Cardiac septum (tissue), 1 donor: ENCODE results near the gene FBXL7. TPM values are rescaled to one million over a fixed set of nuclear protein-coding genes. Genes with fewer than 3 reads are reported as not detected.

Source experiments
- DNase-seq: peaks from one replicate; pipeline ENCODE4 v3.0.0-alpha.2; 2020; ENCODE audit warnings: low spot score
- intact Hi-C: fragments of 100-400 bp; cut with DNase I; formaldehyde crosslinking; loops from one replicate; pipeline ENCODE4 v1.14.0; 2022
- total RNA-seq: library from RNA; stranded (reverse); fragmentation: NEBNext Ultra II Directional; extraction: Animal tissue kit (Norgen Biotek cat#: 25700); gene quantifications from one replicate; pipeline ENCODE4 v1.2.1, GENCODE V29; 2021
- donor health status: DM: no; HTN: no; CAD: no.

FBXL7 gene
- total RNA-seq, 1 donor from 2014 or later = 26.2 TPM

- no peak for DNase-seq
- intact Hi-C loops = no loop called here
These were observed 285.6 kb downstream of the FBXL7 start for GRCh38 chr5:15785531-15785981.

GRCh38 chr5:15786326-15786725 lies 286.3 kb downstream of the FBXL7 start:
- intact Hi-C loops = no loop called here
- no peak for DNase-seq

- DNase-seq = no peak
- intact Hi-C loops = no loop called here
These were observed 286.9 kb downstream of the FBXL7 start for GRCh38 chr5:15786884-15787283.

- intact Hi-C loops = no loop called here
These were observed 287.7 kb downstream of the FBXL7 start for GRCh38 chr5:15787681-15788080.

GRCh38 chr5:15789642-15790041 lies 289.7 kb downstream of the FBXL7 start:
- no peak for DNase-seq
- intact Hi-C loops = loop anchor here (5.0 kb wide), 1 partner anchor 287 kb away; the partner anchor contains the start of gene FBXL7

More at GRCh38 chr5:15787681-15788080, 287.7 kb downstream of the FBXL7 start:
- no peak for DNase-seq

- intact Hi-C loops = loop anchor here (5.0 kb wide), 1 partner anchor 288 kb away; the partner anchor contains the start of gene FBXL7
These were observed 290.6 kb downstream of the FBXL7 start for GRCh38 chr5:15790446-15791018.

DNA sequence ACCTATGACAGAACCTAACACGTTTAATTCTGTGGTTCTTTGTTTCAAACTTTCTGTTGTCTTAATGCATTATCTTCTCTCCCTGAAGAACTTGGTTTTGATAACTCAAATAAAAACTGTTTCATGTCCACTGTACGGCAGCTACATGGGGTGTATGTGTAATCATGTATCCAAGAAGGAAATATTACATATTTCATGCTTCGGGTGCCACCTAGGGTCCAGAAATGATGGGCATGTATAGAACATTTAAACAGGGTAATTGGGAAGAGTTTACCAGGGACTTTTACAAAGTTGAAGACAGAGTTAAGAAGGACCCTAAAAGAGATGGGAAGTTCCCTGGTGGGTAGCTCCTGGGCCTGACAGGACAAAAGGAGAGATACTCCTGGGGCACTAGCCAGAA lies 291.3 kb downstream of the FBXL7 start:
- no peak for DNase-seq
- intact Hi-C loops = loop anchor here (5.0 kb wide), 1 partner anchor 289 kb away; the partner anchor contains the start of gene FBXL7

More at GRCh38 chr5:15790446-15791018, 290.6 kb downstream of the FBXL7 start:
- no peak for DNase-seq

GRCh38 chr5:15791859-15792258 lies 291.9 kb downstream of the FBXL7 start:
- intact Hi-C loops = loop anchor here (5.0 kb wide), 1 partner anchor 290 kb away; the partner anchor contains the start of gene FBXL7
- DNase-seq = no peak

- DNase-seq = no peak
- intact Hi-C loops = loop anchor here (5.0 kb wide), 1 partner anchor 292 kb away; the partner anchor contains the start of gene FBXL7
These were observed 294.3 kb downstream of the FBXL7 start for GRCh38 chr5:15794052-15794985.

GRCh38 chr5:15796096-15796495 lies 296.1 kb downstream of the FBXL7 start:
- intact Hi-C loops = no loop called here
- DNase-seq = no peak

- no peak for DNase-seq
- intact Hi-C loops = no loop called here
These were observed 296.6 kb downstream of the FBXL7 start for GRCh38 chr5:15796557-15796956.

DNA sequence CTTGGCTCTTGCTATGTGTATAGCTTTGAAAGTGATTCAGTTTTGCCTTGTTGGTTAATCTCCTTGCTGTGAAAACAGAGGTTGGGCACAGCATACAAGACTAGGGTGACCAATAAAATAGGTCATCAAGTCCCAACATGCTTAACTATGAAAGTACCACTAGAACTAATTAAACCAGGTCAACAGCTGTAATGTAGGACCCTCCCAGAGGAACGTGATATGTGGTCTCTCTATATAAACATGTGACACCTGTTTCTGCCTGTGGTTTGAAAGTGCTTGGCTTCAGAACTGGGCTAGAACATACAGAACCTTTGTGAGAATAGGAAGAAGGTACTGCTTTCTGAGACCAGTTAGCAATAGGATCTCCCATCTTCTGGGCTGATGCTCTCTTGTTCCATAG lies 297.1 kb downstream of the FBXL7 start:
- intact Hi-C loops = no loop called here
- DNase-seq = no peak

- intact Hi-C loops = no loop called here
- no peak for DNase-seq
These were observed 298.0 kb downstream of the FBXL7 start for GRCh38 chr5:15798006-15798405.

DNA sequence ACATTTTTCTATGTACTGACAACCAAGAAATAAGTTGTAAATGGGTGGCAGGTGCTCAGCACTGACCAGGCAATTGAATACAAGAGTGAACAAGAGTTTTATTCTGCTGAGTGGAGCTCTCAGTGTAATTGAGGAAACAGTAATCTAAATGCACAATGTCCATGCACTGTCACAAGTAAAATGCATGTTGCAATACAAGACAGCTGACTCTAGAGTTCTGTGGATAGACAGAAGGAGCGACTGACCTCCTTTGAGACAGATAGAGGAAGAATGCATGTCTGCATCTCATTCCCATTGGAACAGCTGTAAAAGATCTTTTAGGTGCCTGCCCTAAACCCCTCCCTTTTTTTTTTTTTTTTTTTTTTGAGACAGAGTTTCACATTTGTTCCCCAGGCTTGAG lies 299.0 kb downstream of the FBXL7 start:
- intact Hi-C loops = no loop called here
- DNase-seq = no peak

GRCh38 chr5:15799612-15800011 lies 299.6 kb downstream of the FBXL7 start:
- DNase-seq = no peak
- intact Hi-C loops = no loop called here

DNA sequence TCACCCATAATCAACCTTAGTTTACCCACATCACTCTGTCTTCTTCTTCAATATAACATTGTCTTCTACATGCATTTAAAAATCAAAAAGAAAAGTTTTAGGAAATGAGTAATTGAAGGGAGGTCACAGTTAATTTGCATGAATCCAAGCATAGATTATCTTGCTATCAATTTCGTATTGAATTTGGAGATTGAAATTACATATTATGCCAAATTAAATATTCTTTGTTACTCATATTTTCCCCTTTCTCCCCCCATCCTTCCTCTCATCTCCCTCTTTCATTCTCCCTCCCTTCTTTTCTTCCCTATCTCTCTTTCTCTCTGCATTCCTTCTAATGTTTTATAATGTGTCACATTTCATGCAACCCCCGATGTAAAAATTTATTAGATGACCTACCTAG lies 303.3 kb downstream of the FBXL7 start:
- DNase-seq = no peak
- intact Hi-C loops = no loop called here

- DNase-seq = no peak
- intact Hi-C loops = loop anchor here (5.0 kb wide), 2 partner anchors 229 to 304 kb away; partner anchors contain the start of gene FBXL7
These were observed 306.6 kb downstream of the FBXL7 start for GRCh38 chr5:15806613-15807012.

- DNase-seq = no peak
- intact Hi-C loops = loop anchor here (5.0 kb wide), 2 partner anchors 230 to 305 kb away; partner anchors contain the start of gene FBXL7
These were observed 307.3 kb downstream of the FBXL7 start for GRCh38 chr5:15807248-15807647.

DNA sequence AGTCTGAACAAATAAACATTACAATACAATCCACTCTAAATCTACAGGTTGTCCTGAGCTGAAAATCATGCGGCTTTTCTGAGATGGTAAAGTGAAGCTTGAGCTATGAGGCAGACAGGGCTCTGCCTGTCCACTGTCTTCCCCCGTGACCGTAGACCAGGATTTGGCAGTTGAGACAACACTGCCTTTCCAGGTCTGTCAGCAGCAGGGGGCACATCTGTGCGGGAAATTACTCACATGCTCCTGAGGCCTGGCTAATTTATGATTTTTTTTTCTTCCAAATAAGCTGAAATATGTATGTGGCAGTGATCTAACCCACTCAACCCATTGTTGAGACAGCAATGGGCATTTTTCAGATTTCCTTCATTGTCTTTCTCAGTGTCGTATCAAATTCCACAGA lies 307.9 kb downstream of the FBXL7 start:
- peak; percentile 82 for DNase-seq
- intact Hi-C loops = loop anchor here (5.0 kb wide), 2 partner anchors 231 to 306 kb away; partner anchors contain the start of gene FBXL7

DNA sequence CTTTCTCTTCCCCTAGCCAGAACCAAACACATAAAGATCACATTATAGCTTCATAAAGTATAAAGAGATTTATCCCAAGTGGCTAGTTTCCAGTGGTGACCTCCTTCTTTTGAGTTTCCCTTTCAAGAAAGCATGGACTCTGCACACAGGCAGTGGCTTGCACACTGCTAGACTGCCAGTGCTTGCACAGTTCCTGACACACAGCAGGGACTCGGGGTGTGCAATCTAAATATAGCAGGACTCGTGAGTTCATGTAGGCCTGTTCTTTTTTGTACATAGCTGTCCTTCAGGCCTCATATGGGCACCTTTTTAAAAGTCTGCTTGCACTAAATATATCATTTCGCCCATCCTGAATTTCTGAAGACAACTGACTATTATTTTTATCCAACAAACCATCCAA lies 308.6 kb downstream of the FBXL7 start:
- intact Hi-C loops = loop anchor here (5.0 kb wide), 2 partner anchors 231 to 306 kb away; partner anchors contain the start of gene FBXL7
- DNase-seq = no peak
